ENCODE data around the gene CNNM4.
A peak's percentile ranks its signal among the peaks of the same experiment; 100 is the strongest.

The CNNM4 gene

GRCh38 chr2:96810783-96811192 is 50.1 kb downstream of the CNNM4 start:
- DNase-seq (ENCODE audit: low read depth) = no peak

DNA sequence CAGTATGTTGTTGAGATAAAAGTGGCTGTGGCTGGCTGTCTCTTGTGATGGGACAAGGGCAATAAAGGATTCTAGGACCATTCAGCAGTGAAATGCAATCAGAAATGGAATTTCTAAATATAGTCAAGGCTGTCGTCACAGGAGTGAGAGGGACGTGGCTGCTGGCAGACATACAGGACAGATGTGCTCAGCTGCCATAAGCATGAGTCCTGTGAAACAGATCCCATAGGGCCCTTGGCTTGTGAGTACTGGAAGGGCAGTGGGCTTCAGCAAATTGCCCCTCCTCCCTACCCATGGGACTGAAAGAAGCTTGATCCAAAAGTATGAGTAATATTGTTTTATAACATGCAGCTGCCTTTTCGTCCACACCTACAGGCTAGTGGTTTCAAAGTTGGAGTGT is 51.2 kb downstream of the CNNM4 start:
- no peak for DNase-seq (ENCODE audit: low read depth)

DNA sequence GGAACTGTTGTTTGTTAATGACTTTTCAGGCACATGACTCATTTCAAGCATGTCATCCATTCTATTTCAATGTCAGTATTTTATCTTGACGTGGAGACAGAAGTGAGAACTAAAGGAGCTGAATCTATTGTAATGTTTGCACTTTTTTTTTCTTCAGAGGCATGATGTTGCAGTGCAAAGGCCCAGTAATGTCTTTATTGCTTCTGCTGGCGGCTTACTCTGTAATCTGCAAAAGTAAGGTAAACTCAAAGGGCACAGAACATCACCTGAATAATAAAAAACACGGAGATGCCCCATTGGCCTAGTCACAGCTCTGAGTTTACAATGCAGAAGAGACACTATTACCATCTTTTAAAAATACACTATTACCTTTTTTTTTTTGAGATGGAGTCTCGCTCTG is 53.0 kb downstream of the CNNM4 start:
- DNase-seq (ENCODE audit: low read depth) = no peak

- DNase-seq (ENCODE audit: low read depth) = peak; percentile 63
These were observed 54.8 kb downstream of the CNNM4 start for GRCh38 chr2:96815326-96816126.

DNA sequence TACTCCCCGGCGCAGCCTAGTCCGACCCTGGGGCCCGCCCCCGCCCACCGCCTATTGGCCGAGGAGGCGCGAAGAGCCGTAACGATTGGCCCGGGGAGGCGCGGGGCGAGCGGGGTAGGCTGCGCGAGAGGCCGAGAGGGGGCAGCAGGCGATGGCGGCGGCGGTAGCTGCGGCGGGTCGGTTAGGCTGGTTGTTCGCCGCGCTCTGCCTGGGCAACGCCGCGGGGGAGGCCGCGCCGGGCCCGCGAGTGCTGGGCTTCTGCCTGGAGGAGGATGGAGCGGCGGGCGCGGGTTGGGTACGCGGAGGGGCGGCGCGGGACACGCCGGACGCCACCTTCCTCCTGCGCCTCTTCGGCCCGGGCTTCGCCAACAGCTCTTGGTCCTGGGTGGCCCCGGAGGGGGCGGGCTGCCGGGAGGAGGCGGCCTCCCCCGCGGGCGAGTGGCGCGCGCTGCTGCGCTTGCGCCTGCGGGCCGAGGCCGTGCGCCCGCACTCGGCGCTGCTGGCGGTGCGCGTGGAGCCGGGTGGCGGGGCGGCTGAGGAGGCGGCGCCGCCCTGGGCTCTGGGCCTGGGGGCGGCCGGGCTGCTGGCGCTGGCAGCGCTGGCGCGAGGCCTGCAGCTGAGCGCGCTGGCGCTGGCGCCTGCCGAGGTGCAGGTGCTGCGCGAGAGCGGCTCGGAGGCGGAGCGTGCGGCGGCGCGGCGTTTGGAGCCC is 55.6 kb downstream of the CNNM4 start, which contains the start of gene CNNM3:
Gene CNNM3 (plus strand): TSS at position 142 of the 709 bp plus-strand sequence. CDS start 10 bp downstream, at position 152.
- DNase-seq (ENCODE audit: low read depth) = peak; percentile 92

- peak; percentile 34 for DNase-seq (ENCODE audit: low read depth)
These were observed 56.4 kb downstream of the CNNM4 start for GRCh38 chr2:96816836-96817702.

DNA sequence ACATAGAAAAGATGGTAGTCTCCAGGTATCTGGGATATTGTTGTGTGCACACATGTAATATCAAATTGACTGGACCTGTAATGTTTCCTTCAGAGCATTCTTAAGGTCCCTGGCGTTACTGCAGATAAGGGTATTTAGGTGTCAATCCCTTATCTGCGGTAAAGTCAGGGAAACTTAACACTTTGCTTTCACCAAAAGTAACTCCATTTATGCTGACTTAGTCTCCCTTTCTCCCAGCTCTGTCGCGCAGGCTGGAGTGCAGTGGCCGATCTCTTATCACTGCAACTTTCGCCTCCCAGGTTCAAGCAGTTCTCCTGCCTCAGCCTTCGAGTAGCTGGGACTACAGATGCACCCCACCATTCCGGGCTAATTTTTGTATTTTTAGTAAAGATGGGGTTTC is 57.2 kb downstream of the CNNM4 start:
- DNase-seq (ENCODE audit: low read depth) = no peak

DNA sequence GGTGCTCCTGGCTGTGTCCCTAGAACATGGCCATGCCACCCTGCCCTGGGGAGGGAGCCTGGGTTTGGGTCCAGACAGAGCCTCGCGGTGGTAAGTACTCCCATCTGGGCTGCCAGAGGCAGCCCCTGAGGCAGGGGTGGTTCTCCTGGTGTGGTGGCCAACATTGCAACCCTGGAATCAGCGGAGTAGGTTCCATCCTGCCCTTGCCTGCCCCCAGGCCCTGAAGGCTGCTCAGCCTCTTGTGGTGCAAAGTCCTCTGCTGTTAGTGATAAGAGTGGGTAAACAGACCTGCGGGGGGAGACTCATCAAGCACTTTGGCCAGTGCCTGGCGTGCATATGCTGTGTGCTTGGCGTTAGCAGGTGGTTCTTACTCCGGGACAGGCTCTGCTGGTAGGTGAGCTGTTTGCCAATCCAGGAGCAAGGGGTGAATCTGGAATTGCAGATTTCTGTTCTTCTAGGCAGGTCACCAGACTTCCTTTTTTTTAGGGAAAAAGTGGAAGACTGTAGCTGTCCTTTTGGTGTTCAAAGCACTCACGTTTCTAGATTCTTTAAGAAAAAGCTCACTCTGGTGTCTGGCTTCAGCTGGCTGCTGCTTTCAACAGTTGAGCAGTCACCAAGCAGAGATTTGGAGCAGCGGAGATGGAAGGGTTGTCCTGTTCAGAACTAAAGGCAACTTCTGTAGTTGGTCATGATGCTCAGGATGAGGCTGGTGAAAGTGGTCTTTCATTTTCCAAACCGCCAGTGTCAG is 58.6 kb downstream of the CNNM4 start:
- no peak for DNase-seq (ENCODE audit: low read depth)

DNA sequence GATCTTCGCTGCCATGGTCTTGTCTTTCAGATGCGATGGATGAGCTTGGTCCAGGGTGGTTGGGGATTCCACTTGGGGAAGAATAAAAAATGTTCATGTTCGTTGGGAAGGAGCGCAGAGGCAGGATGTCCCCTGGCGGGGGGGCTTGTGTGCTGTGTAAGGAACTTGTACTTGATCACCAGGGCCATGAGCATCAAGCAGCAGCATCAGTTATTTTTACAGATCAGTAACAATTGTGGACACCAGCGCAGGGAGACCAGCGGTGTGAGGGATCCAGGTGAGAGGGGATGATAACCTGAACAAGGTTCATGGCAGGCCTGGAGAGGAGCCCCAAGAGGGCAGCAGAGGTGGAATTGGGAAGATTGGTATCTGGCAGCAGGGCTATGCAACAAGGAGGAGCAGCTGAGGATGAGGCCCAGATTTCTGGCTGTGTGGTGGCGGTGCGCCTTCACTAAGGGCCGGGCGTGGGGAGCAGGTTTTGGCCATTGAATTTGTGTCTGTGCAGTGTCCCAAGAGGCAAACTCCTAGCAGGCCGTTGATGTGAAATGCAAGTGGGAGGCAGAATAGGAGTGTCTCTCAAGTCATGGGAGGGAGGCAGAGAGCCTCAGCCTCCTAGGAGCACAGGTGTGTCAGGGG is 59.3 kb downstream of the CNNM4 start:
- no peak for DNase-seq (ENCODE audit: low read depth)

GRCh38 chr2:96821113-96821675 is 60.5 kb downstream of the CNNM4 start:
- DNase-seq (ENCODE audit: low read depth) = no peak

- no peak for DNase-seq (ENCODE audit: low read depth)
These were observed 62.1 kb downstream of the CNNM4 start for GRCh38 chr2:96822786-96823185.

DNA sequence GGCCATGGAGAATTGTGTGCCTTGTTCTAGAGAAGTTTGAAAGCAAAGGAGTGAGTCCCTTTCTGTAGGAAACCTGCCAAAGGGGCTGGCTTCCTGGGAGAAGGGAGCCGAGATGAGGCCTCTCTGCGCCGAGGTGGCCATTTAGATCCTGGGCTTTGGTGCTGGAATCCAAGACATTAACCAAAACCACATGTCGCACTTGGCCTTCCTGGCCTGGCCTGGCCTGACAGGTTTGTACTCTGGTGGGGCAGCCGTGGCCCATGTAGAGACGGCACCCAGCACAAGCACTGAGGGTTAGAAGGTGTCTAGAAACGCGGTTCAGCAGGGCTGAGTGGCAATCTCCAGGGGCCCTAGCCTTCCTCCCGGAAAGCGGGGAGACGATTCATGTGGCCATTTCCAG is 62.5 kb downstream of the CNNM4 start:
- no peak for DNase-seq (ENCODE audit: low read depth)

DNA sequence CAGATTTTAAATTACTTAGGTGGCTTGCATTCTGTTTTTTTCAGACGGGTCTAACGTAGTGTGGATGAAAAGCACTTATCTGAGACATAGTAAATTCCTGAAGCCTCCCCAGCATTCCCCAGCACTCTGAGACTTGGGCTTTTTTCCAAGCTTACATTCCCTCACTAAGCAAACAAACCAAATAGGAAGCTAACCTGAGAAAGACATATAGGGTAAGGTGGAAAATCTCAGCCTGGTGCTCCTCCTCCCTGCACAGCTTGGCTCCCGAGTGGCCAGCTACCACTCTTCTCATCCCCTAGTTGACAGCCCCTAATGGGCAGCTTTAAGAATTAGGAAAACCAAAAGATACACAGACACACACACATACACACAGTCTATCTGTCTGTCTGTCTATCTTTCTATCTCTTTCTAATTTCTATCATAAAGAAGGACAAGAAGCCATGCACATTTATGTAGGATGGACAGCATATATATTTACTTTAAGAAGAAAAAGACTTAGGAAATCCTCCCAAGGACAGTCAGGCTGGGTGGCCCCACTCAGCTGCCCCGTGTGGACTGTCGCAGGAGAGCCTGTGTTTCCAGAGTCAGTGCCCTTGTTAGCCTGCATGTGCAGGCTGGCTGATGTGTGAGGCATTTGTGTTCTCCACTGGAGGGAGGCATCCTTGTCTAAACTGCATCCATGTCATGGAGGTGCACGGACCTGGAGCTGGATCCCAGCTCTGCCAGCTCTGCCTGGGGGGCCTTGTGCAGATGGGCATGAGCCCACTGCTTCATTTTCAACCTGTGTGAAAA is 63.6 kb downstream of the CNNM4 start:
- no peak for DNase-seq (ENCODE audit: low read depth)

- DNase-seq (ENCODE audit: low read depth) = no peak
These were observed 64.4 kb downstream of the CNNM4 start for GRCh38 chr2:96825057-96825456.

DNA sequence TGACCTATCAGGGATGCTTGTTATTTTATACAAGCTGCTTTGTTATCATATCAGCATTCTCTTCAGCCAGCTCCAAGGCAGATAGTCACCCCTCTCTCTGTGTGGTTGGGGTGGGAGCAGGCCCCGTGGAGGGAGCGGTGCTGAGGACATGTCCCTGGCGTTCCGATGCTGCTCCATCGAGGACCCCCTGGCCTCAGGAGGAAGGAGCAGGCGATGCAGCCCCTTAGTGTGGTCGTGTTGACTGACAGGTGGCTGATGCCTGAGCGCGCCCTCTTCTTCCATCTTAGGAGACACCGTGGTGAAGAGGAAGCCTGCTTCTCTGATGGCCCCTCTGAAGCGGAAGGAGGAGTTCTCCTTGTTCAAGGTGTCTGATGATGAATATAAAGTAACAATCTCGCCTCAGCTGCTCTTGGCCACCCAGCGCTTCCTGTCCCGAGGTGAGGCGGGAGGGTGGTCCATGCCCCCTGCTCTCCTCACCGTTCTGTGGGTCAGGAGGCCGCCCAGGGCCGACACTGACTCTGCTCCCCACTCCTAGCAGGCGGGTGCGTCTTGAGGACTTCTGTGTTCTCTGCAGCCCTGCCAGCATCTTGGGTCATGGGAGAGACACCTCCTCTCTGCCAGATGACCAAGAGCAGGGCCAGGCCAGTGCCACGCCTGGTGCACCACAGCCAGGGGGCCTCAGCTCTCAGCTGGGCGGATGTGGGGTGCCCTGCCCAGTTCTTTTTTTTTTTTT is 66.0 kb downstream of the CNNM4 start:
- no peak for DNase-seq (ENCODE audit: low read depth)

DNA sequence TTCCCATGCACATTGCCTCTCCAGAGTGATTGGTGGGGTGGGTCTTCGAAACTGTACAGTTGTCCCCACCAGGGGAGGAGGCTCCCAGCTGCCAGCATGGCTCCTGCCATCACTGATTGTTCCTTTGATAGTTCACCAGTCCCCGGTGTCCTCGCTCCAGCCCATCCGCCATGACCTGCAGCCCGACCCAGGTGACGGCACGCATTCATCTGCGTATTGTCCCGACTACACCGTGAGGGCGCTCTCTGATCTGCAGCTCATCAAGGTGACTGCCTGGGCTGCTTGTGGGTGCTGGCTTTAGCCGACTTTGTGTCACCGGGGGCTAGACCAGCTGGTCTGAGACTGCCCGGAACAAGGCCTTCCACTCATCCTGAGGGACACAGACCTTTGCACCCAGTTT is 67.7 kb downstream of the CNNM4 start:
- no peak for DNase-seq (ENCODE audit: low read depth)

GRCh38 chr2:96828874-96829273 is 68.2 kb downstream of the CNNM4 start:
- no peak for DNase-seq (ENCODE audit: low read depth)

- no peak for DNase-seq (ENCODE audit: low read depth)
These were observed 69.4 kb downstream of the CNNM4 start for GRCh38 chr2:96830044-96830562.

GRCh38 chr2:96831679-96832078 is 71.0 kb downstream of the CNNM4 start:
- DNase-seq (ENCODE audit: low read depth) = no peak
